ENCODE data around the gene SDK1.

DNA sequence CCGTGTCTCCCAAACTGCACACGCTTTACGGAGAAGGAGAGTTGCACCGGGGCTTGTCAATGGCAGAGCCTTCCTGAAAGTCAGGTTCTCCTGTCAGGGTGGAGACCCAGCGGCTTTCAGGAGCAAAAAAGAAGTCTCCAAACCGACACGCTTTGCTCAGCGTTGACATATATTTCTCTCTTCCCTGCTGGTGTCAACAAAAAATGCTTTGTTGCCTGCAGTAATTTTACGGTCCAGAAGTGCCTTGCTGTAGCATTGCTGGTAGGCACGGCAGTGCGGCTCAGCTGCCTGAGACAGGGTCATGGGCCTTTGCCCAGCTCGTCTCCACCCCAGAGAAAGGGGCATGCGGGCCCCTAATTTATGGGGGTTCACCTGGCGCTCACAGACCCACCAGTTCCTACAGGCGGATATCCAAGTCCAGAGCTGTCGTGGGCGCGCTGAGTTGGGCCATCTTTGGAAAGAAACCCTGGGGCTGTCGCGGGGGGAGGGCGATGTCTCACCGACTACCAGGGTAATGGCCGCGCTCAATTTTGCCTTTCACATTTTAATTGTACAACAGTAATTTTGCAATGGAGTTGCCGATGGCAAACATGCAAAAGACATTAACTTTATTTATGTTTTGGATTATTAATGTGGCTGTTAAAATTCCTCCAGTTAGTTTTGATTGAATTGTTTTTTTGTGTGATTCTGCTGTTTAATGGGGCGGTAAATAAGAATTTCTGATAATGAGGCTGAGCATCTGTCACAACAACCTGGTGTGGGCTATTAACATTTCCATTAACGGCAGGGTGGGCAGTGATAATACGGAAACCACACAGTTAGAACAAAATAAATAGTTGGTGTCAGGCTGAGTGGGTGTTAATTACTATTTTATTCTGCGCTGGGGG is 902.8 kb downstream of the SDK1 start:
- TF ChIP-seq, protein P1, sequence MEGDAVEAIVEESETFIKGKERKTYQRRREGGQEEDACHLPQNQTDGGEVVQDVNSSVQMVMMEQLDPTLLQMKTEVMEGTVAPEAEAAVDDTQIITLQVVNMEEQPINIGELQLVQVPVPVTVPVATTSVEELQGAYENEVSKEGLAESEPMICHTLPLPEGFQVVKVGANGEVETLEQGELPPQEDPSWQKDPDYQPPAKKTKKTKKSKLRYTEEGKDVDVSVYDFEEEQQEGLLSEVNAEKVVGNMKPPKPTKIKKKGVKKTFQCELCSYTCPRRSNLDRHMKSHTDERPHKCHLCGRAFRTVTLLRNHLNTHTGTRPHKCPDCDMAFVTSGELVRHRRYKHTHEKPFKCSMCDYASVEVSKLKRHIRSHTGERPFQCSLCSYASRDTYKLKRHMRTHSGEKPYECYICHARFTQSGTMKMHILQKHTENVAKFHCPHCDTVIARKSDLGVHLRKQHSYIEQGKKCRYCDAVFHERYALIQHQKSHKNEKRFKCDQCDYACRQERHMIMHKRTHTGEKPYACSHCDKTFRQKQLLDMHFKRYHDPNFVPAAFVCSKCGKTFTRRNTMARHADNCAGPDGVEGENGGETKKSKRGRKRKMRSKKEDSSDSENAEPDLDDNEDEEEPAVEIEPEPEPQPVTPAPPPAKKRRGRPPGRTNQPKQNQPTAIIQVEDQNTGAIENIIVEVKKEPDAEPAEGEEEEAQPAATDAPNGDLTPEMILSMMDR (IDR thresholded peaks at IDR 0.05): no peak
- no peak for TF ChIP-seq POLR2AphosphoS5 (IDR thresholded peaks at IDR 0.05)
